GM19468 (cell line): ENCODE data around the gene GNAZ.

Experiments
- ATAC-seq: cut with Tn5 transposase; IDR thresholded peaks from one replicate; pipeline ENCODE4 v1.9.1; 2021; ENCODE audit warnings: mild to moderate bottlenecking, moderate library complexity, moderate number of reproducible peaks; ENCODE audit not compliant: unreplicated experiment; ENCODE audit errors: extremely low read depth

The GNAZ gene

GRCh38 chr22:23088199-23088604 is 17.9 kb downstream of the GNAZ start:
- no peak for ATAC-seq

GRCh38 chr22:23089010-23089409 is 18.7 kb downstream of the GNAZ start:
- no peak for ATAC-seq

- no peak for ATAC-seq
Observed at GRCh38 chr22:23089633-23090456, 19.5 kb downstream of the GNAZ start.

DNA sequence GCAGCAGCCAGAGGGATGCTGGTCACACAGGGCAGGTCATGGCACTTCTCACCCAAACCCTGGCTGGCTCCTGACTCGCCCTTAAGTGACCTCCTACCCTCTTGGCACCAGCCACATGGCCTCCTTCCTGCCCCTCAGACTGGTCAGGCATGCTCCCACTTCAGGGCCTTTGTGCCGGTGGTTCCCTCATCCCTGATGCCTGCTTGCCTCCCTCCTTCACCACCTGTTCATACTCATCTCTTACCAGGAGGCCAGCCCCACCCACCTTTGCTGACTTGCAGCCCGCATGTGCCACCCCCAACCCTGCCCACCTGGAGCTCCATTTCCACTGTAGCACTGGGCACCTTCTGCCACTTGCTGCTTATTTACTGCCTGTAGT is 20.1 kb downstream of the GNAZ start:
- ATAC-seq: no peak

- no peak for ATAC-seq
Observed at GRCh38 chr22:23091760-23092159, 21.4 kb downstream of the GNAZ start.

DNA sequence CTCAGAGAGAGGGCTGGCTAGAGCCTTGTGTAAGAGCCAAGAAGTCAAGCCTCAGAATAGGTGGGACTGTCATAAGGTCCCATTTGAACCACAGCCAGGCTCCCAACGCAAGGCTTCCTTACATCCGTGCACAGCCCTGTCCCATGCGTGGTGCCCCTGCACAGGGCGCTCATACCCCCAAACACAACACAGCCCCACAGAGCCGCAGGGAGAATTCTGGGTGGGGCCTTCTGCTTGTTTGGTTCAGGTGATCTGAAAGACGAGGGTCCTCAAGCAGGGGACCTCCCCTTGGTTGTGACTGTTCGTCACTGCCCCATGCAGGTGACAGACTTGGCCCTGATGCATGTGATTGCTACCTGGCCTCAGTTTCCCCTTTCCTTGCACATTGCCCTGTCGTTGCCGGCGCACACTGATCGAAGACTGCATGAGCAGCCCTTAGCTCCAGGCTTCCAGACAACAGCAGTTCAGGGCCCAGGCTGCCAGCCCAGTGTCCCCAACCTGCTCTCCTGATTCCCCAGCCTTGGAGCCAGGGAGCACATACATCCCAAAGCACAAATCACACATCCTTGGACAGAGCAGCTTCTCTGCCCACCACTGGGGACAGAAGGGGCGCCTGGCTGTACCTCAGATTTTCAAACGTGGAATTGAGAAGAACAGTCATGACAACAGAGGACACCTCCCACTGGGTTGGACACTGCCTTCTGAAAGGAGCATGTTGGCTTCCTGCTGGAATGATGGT is 22.1 kb downstream of the GNAZ start:
- no peak for ATAC-seq

DNA sequence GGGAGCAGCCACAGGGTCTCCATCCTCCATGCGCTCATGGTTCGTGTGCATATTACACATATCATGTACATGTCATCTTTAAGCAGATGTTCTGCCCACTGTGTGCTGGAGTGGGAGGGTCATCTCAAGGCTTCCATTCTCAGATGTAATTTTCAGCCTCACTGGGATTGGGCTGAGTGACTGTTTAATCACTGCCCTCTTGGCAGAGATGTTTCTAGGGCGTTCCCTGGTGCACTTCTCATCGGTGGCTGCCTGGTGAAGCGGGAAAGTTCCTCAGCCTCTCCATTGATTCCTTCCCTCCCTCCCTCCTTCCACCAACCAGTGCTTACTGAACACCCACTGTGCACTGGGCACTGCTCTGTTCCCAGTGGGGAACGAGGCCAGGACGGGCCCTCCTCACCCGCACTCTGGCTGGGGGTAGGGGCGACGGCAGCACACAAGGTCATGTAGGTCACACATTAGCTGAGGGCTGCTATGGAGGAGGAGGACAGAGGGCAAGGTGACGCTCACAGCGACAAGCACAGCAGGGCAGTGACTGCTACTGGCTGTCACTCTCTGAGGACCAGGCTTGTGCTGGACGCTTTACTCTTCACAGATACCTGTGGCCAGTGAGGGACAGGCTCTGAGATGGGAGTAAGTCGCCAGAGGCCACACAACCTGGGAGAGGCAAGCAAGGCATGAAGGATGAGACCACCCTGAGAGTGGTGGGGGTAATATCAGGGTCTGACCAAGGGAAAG is 22.9 kb downstream of the GNAZ start:
- ATAC-seq: no peak

- no peak for ATAC-seq
Observed at GRCh38 chr22:23094260-23094659, 23.9 kb downstream of the GNAZ start.

DNA sequence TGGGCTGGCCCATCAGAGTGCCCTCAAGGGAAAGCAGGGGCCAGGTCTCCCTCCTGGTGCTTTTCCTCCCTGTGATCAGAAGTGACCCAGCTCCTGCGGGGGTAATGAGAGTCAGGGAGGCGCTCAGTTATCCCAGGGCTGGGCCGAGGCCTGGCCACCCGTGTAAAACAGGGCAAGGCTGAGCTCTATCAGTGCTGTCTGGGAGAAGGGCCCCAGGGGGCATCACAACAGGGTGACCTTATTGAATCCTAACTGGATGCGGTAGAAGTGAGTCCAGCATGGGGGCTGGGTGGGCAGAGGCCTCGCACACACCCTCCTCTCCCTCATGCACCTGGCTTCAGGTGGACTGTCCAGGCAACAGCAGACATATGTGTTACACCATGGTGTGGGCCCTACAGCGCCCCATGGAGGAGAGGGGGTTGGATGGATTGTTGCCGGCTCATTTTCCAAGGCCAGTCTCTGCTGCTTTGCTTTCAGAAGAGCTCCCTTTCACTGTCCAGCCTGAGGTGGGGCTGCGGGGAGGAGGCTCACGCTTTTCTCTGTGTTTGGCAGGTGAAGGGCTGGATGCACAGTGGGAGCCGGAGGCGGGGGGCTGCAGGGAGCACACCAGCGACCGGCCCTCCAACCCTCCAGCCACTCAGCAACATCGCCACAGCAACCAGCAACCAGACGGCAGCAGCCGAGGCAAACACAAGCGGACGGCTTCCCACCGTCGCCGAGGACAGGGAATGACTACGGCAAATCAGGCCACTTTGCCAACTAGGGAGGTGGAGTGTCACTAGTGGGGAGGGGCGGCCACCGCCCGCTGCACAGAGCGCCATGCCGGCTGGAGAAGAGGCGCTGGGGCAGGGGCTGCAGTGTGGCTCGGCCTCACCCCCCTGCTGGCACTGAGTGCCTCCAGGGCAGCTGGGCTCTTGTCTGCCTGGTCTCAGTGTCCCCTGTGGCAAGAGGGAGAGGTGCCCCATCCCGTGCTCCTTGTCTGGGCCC is 24.7 kb downstream of the GNAZ start:
- ATAC-seq: no peak

DNA sequence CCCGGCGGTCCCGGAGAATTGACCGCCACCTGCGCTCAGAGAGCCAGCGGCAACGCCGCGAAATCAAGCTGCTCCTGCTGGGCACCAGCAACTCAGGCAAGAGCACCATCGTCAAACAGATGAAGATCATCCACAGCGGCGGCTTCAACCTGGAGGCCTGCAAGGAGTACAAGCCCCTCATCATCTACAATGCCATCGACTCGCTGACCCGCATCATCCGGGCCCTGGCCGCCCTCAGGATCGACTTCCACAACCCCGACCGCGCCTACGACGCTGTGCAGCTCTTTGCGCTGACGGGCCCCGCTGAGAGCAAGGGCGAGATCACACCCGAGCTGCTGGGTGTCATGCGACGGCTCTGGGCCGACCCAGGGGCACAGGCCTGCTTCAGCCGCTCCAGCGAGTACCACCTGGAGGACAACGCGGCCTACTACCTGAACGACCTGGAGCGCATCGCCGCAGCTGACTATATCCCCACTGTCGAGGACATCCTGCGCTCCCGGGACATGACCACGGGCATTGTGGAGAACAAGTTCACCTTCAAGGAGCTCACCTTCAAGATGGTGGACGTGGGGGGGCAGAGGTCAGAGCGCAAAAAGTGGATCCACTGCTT is 25.5 kb downstream of the GNAZ start:
- ATAC-seq: no peak

DNA sequence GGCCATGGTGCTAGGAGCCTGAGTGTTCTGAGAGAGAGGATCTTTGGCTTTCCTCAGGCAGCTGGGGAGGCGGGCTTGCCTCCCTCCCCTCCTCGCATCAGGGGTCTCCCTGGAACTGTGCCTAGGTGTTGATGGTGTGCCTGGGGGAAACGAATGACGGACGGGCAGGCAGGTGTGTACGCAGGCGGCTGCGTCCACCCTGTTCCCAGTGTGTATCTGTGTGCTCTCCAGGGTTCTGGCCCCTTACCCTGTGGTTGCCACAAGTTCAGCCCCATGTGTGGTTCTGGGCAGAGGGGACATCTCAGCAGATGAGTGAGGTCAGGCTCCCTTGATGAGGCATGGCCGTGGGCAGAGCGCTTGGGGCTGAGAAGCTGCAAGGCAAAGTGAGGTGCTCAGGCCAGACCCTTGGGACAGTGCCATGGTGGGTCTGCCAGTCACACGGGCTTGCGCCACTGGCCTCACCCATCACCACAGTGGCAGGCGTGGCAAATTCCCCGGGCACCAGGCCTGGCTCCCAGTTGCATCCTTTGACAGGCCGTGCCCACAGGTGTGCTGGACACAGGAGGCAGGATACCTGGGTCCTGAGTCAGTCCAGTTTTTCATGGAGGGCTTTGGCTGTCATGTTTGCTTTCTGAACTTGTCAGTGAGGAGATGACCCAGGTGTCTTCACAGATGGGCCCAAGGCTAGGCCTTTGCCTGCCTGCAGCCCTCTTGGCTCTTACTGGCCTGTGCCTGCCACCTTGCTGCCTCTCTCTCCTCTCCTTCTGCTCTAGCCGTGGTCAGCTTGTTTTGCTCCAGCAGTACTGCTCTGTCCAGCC is 27.3 kb downstream of the GNAZ start:
- no peak for ATAC-seq

- ATAC-seq: no peak
Observed at GRCh38 chr22:23098230-23098705, 27.9 kb downstream of the GNAZ start.

- ATAC-seq: no peak
Observed at GRCh38 chr22:23098718-23099530, 28.6 kb downstream of the GNAZ start.

DNA sequence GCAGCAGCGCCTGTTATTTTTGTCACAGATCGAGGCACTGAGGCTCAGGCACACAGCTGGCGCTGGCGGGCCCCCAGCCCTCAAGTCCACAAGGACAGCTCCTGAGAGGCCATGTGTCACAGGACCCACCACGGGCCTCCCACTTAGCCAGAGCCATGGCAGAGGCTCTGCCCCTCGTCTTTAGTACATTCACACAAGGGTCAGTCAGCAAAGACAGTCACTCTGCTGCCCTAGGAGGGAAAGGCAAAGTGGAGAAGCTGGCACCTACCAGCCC is 29.1 kb downstream of the GNAZ start:
- no peak for ATAC-seq

DNA sequence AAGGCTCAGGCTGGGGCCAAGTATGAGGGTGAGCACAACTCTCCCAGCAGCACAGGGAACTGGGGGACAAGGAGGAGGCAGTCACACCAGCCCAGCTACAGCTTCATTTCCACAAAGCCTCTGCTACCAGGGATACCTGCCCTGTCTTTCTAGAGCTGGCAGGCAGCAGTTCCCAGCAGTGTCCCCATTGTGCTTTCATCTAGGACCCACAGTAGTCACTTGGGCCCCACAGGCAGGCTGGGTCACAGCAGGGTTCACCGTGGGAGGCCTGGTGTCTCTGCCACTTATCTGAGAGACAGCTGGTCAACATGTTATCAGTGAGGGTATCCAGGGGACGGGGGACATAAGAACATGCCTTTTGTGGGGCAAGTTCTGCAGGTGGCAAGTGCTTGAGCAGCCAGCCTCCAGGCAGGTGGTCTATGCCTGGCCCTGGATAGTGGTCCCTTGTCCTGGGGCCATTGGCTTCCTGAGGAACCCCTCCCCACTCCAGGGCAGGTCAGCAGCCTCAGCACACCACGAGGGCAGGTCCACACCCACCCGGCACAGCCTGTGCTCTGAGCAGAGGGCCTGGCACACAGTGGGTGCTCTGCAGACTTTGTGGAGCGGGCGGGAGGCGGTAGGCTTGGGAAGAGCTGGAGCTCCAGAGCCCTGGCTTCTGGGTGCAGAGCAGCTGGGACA is 29.9 kb downstream of the GNAZ start:
- no peak for ATAC-seq

- ATAC-seq: no peak
Observed at GRCh38 chr22:23101524-23101923, 31.2 kb downstream of the GNAZ start.

- ATAC-seq: no peak
Observed at GRCh38 chr22:23102002-23102655, 31.8 kb downstream of the GNAZ start.
